Measurements from ENCODE around the gene GFPT2.

GFPT2 gene

DNA sequence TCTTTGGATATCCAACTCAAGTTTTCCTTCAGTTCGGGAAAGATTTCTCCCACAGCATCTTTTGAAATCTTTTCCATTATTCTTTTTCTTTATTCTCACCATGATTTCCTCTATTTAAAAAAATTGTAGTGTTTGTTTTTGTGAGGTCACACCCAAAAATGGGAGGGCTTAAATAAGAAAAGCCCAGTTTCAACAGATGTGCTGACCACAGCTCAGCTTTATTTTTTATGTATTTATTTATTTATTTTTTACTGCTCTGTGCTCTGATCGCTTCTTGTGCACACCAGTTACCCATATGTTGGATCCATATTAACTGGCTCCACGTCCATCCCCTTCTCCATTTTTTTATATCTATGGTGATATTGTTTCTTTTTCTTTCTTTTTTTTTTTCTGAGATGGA is 20.3 kb downstream of the GFPT2 start:
- no peak for DNase-seq

DNA sequence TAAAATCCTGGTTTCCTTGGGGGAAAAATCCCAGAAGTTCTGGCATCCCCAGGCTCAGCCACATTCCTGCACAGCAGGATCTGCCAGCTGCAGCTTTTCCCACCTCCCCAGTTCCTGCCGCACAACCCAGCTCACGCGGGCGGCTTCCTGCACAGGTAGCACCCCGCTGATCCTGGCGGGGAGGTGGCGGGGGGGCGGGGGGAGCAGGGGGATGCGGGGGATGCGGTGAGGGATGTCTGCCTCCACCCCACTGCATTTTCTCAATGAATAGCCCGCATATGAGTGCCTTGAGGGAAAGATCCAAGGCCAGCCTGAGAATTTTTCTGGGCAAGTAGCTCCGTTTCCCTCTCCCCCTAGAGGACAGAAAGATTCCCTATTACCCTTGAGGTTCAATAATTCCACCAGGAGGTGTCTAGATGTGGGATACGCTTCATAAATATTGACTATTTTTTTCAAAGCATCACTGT is 21.1 kb downstream of the GFPT2 start:
- no peak for DNase-seq

DNA sequence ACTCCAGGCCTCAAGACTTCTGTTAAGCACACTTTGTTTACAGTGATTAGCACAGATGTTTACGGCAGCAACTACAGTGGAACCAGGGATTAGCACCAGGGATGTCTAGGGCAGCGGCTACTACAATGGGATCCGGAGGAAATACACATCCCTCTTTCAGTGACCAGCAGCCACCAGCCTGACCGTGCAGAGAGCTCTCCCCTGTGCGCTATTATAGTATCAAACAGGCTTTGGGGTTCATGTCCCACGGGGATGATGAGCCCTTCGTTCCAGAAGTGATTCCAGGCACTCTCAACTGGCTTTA is 21.5 kb downstream of the GFPT2 start:
- no peak for DNase-seq

DNA sequence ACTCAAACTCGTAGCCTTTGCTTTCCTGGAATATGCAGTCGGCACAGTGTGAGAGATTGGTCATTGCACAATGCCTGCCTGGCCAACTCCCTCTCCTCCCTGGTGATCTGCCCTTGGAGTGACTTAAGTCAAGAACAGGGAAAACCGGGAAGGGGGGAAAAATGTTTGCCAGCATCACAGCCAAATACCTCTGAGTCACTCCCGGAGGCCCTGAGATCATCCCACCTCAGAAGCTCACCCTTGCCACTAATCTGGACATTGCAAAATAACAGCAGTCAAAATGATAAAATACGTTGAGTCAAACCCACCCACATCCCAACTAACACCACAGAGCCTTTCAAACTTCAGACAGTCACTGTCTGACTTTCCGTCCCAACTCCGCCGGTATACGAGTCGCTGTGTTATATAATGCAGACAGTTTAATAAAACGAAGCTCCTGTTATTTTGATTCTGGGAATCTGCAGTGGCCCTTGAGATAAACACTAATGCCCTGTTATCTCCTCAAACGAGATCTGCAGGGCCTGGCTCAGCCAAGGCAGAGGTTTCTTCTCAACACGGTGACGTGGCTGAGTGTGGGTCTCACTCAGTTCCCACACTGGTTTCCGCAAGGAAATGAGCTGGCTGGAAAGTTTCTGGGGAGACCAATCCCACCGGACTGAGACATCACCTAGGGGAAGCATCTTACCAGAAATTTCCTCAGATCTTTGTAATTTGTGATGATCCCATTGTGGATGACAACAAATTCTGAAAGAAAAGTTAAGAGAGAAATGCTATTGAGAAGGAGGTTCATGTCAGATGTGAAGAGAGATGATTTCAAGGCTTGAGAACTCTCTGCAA is 22.1 kb downstream of the GFPT2 start:
- DNase-seq, result no peak

DNA sequence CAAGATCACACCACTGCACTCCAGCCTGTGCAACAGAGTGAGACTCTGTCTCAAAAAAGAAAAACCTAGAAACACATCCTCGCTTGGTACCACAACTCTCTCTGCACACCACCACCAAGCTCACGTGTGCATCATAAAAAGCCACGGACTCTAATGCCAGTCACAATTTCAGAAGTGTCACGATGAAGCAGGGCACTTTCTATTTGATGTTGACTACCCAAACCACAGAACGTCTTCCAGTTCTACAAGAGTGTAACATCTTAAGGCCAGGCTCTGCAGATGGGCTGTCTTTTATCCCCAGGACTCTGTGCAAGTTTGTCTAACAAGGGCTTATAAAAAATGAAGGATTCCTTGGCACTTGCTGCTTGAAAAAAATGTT is 22.9 kb downstream of the GFPT2 start:
- no peak for DNase-seq

DNA sequence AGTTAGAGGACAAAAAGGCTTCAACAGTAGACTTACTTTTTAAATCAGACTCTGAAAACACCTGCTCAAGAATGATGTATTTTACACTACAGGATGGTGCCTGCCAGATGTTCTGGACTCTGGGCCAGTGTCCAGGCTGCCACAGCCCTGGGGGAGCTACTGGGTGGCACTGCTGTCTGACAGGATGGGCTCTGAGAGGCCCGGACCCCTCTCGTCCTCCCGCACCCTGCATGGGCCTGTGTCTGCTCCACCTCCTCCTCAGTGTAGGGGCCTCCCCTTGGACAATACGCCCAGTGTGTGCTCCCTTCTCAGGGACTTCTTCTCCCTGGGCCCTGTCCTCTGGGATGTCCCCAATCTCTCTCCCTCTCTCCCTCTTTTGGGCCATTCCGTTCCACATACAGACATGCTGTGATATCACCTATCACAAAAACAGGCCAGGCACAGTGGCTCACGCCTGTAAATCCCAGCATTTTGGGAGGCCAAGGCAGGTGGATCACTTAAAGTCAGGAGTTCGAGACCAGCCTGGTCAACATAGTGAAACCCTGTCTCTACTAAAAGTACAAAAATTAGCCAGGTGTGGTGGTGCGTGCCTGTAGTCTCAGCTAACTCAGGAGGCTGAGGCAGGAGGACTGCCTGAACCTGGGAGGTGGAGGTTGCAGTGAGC is 23.4 kb downstream of the GFPT2 start:
- DNase-seq, result no peak

DNA sequence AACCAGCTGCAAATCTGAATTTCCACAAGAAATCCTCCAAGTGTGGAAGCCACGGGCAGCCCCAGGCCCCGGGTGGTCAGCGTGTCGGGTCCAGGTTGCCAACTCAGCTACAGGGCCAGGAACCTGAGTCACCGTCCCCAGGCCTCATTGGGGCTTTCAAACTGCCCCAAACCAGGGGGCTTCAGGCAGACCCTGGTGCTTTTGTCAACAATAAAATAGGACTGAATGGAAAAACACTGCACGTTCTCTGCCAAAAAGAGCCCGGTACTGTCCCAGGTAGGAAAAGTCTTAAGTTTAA is 24.0 kb downstream of the GFPT2 start:
- no peak for DNase-seq

DNA sequence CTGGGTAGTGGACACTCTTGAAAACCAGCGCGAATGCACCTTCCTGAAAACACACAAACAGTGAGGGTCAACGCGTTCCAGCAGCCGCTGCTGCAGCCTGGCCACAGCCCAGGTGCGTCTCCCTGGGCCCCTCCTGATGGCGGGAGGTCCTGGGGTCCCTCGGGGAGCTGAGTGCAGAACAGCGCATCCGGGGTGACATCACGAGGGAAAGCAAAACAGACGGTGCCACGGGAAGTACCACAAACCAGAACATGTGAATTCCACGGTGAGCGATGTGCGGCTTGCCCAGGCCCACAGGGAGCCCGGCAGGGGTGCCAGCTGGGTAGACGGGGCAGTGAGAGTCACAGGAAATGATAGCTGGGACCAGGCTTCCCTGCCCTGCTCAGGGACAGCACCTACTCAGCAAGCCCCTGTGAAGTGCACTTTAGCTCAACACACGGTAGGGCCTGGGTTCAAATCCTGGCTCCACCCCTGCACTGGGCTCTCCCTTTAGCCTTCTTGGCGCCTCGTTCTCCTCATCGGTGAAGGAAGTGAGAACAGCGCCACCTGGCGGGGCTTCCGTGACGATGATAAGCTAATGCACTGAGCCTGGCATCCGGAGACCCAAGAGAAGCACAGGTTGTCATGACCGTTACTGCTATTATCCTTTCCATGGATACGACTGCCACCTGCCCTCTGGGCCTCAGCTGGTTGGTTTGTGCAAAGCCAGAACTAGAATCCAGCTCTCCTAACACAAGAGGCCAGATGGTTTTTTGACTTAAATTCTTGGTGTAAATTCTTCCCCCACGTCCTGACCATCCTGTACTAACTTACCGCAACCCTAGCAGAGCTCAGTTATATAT is 24.6 kb downstream of the GFPT2 start:
- DNase-seq, result peak; percentile 66 to 71

DNA sequence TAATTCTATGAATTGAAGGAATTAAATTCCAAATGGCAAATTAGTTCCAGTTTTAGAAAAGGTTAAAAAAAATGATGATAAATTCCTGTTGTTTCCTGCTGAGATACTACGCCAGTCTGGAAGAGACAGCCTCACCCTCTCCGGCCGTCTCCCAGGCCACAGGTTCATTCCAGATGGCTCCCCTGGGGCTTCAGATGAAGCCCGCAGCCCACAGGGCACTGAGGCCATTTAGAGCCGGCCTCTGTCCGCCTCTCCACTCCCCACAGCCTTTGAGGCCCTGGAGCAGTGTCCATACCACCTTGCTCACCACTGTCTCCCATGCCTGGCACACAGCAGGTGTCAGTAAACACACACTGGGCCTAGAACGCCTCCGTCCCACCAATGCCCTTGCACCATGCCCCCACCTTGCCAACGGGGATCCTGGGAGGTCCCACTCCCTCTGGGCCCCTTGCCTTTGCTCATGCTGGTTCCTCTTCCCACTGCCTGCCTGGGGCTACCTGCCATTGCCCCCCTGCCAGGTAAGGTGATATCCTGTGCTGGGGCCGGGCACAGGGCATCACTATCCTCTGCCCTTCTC is 26.1 kb downstream of the GFPT2 start:
- no peak for DNase-seq

DNA sequence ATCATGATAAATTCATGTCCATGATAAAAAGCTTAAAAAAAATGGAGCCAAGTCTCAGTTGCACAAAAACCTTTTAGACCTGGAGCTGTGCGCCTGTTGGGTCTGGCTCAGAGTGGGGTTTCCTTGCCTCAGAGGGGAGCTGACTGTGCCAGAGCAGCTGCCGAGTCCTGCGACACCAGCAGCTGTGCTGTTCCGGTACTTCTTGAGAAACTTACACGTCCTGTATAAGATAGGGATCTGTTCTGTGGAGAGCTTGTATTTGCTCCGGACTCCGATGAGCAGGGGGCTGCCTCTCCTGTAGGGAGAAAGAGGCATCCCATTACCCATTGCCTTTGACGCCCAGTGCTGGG is 28.6 kb downstream of the GFPT2 start:
- no peak for DNase-seq

DNA sequence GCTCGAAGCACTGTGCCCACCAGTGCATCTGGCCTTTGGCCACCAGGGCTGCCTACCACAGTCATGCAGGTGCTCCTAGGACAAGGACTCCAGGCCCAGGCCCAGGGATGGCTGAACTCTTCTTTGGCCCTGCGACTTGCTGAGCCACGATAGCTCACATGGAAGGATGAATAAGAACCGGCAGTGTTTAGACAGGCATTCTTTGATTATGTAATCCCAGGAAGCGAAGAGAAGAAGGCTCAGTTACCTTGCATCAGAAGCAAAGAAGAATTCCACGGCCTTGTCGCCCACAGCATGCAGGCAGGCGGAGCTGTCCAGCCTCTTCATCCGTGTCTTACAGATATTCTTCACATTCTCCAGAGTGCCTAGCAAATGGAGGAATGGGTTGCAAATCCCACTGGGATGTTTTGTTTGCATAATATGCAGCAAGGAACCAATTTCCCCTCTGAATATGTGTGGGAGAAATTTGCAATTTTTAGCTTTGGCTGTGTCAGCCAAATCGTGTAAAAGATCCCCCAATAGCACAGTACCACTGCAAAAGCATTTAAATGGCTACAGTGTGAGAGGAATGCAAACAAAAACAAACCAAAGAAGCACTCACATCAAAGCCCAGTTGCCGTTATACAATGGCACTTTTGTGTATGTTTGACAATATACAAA is 29.1 kb downstream of the GFPT2 start:
- DNase-seq, result no peak

DNA sequence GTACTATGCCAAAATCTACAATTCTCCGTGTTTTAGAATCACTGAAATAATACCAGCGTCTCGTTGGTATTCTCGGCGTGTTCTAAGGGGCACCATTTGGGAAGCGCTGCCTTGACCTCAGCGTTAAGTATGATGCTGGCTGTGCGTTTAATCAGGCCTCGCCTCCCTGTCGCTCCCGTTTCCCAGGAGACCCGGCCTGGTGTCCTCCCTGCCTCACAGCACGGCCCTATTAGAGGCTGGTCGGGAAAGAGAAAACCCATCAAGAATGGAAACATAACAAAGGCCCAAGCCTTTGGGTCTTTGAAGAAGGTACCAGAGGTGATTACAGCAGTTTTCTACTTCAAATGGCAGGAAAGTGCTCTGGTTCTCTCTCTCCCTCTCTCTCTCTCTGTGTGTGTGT is 30.0 kb downstream of the GFPT2 start:
- DNase-seq, result no peak

DNA sequence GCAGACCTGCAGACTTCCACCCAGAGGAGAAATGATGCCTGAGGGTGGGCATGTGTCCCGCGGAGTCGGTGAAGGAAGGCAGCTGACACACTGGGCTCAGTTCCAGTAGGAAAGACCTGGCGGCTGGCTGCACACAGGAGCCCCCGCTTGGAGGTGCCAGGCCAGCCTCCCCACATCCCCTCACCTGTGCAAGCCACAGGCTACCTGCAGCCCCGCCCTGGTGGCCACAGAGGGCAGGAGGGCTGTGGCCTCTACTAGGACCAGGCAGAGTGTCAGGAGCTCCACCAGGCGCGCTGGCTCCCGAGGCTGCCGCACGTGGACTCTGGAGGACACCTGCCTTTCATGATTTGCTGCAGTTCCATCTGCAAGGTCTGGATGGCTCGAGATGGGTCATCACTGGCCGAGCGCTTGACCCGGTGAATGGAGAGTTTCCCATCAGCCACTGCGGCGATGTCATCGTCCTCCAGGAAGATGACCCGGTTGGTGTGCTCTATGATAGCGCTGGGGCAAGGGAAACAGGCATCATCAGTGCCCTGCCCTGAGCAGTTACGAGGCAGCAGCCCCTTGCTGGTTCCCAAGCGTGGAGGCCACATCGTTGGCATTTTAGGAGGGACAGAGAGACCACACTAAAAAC is 34.6 kb downstream of the GFPT2 start:
- DNase-seq, result no peak

DNA sequence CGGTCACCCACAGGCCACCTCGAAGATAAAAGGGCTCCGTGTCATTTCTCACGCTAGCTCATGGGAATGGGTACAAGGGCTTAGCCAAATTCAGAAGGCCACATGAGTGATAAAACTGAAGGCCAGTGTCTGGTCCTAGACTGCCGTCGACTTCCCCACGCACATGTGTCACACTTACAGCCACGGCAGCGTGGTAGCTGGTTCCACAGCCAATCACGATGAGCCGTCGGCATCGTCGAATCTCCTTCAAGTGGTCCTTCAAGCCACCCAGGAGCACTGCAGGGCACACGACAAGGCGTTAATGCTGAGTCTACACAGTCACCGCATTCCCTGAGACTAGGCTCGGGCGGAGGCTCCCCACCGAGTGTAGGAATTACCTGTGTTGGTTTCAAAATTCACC is 36.5 kb downstream of the GFPT2 start:
- DNase-seq, result no peak

DNA sequence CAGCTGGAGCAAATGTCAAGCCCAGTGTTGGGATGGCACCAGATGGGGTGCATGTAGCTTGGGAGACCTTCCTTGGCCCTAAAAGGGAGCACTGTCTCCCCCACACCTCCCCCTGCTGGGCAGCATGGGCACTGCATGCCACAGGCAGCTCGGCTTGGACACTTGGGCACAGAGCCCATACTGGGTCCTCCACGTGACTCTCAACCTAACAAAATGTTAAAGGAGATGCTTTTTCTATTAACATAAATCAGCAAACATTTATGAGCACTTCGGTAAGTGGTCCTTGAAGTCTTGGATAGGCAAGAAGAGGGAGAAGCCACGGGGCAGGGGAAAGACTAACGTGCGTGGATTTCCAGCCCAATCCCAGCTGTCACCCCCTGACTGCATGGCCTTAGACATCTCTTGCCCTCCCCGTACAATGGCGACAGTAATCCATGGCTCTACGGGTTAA is 37.3 kb downstream of the GFPT2 start:
- DNase-seq, result peak; percentile 39 to 51

DNA sequence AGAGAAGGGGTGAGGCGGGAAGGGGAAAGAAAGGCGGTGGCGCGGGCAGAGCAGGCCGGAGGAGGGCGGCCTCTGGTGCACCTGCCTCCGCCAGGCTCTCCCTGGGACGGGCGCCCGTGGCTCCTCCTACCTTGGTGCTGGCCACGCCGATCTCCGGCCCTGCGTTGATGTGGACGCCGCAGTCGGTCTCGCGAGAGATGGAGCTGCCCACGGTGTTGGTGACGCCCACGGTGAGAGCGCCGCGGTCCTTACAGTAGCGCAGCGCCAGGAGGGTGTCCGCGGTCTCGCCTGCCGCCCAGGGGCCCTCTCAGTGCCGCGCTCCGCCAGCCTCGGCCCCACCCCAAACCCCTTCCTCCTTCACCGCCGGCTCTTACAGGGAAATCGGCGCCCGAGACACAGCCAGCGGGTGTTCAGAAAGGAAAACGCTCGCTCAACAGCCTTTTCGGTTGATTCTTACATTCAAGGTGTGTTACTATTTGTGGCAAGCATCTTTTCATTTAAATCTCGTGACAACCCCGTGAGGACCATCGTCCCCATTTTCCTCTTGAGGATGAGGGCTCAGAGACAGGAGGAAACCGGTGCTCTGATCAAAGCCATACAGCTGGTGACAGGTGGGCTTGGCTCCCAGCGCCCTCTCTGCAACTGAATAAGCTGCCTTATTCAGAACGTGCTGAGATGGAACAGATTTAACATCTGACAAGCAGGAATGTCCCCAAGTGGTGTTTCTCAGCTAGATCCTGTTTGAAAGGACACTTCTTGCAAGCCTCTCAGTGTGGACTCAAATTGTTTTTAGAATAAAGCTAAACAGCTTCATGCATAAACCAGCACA is 39.2 kb downstream of the GFPT2 start:
- DNase-seq, result no peak

DNA sequence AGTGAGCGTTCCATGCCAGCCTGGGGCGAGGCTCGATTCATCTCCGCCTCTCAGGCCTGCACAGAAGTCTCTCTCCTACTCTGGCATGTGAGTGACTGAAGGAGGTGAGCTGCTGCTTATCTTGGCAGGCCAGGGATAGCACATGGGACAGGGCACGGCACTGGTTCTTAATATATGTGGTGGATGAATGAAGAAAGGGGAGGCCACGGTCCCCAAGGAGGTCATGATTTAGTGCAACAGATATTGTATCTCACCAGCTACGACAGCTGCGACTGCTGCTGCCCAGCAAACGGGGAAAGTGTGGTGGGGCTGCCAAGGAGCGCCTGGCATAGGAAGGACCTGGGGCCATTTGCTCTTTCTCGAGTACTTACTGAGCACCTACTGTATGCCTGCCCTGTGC is 41.9 kb downstream of the GFPT2 start:
- no peak for DNase-seq

DNA sequence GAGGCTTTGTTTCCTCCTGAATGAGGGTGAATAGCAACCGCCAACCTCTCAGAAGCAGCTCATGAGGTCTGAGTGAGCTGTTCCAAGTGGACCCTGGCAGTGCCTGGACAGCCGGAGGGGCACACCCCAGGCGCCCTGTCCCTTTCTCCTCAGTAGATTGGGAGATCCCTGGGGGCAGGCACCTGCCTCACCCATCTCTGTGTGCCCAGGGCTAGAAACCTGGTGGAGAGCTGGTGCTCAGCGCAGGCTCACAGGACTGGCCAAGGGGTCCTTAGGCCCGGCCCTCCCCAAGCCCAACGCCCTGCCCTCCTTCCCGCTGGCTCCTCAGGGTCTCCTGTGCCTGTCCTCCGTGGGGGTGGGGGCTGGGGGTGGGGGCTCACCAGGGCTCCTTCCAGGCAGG is 46.3 kb downstream of the GFPT2 start:
- DNase-seq, result no peak

DNA sequence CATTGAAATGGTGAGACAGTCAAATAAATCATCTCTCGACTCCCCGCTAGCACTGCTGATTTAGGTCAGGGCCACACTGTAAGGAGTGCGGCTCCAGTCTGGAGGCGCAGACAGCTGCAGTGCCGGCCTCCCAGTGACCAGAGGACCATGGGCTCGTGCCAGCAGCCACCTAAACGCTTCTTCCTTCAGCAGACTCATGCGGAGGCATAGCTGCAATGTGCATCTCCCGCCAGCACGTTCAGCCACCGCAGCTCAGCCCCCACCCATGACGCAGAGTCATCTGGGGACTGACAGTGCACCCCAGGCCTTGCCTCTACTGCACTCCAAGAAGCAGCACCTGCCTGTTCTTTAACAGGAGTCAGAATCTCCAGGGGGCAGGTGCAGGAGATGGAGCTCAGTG is 47.7 kb downstream of the GFPT2 start:
- no peak for DNase-seq

DNA sequence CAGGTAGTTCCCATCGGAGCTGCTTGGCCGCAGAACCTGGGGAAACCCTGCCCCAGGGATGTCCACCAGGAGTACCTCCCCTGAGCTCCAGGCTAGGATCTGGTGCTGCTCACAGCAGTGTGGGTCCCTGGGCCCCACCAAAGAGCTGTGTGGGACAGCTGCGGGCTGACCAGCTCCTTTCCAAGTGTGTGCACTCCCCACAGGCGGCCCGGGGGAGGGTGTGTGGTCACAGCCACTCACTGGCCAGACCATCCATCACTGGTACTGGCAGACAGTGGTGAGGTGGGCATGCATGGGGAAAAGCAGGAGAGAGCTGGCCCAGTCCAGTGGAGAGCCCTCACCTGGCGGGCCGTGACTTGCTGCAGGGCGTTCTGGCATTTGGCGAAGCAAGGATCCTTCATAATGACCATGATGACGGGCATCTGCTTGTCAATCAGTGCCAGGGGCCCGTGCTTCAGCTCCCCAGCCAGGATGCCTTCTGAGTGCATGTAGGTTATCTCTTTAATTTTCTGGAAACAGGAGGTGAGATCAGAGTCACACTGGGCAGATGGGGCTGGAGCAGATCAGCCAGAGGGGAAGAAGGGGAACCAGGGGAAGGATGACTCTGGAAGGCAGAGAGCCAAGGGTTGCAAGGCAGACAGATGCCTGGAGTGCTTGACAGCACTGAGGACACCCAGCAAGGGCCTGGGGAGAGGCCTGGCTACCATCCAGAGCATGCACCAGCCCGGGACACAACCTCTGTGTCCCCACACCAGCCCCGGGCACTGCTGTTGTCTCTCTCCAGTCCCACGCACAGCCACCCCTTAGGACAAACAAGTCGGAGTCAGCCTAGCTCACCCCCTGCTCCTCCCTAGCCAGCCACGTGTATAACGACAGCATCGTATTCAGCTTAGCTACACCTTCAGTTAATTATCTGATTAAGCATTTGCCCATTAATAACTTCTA is 48.4 kb downstream of the GFPT2 start:
- DNase-seq, result no peak

DNA sequence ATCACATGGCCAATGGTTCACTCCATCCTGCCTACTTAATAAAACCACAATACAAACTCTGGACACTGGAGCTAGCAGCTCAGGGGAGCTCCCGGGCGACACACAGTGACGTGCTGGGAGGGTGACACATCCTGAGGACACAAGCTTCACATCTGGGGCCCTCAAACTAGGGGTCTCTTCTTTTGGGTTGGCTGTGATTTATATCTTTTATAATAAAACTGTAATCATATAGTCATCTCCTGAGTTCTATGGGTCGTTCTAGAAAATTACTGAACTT is 49.2 kb downstream of the GFPT2 start:
- DNase-seq, result no peak
